ENCODE results near the gene CCDC43. TPM values are rescaled to one million over a fixed set of nuclear protein-coding genes. Genes with fewer than 3 reads are reported as not detected.

The CCDC43 gene
- total and polyA plus RNA-seq, 2 donors (not counting 3 experiments of a cell fraction or from before 2014, with no cell fraction given): 5.9 to 31.7 TPM

DNA sequence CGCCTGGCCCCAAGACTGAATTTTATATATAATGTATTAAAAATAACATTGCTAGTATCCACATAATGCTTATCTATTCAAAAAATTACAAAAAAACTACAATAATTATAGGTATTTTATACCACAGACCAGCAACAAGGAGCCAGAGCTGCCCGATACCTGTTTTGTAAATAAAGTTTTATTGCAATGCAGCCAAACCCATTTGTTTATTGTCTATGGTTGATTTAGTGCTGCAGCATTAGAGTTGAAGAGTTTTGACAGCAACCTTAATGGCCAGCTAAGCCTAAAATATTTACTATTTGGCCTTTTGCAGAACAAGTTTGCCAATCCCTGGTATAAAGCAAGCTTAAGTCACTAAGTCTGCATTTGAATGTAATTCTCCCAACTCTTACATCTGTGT lies 27.7 kb downstream of the CCDC43 start:
- no peaks in the 10 kb centered on the region for H4K20me1 ChIP-seq (replicated peaks; ENCODE audit: control insufficient read depth, extremely low read depth, insufficient read depth, low read length)
- dilution Hi-C loops (cut with MboI; ENCODE audit: extremely low pct_ligation_motif_present, low sequenced_read_pairs): no loop called here
- H3K4me1 ChIP-seq (ENCODE audit: control insufficient read depth, extremely low read depth, insufficient read depth, low read length): no peaks in the 10 kb centered on the region
- H3K9me3 ChIP-seq (replicated peaks; ENCODE audit: control insufficient read depth, insufficient read depth, low read length): no peaks in the 10 kb centered on the region
- H2AFZ ChIP-seq (ENCODE audit: low read depth, low read length): no peak overlapping the region
- BruUV-seq (replicated peaks): no TSS peak
- H3K79me2 ChIP-seq (ENCODE audit: control insufficient read depth, insufficient read depth, low read length): no peaks in the 10 kb centered on the region
- no peak overlapping the region for H3K4me3 ChIP-seq (replicated peaks in 1 of 3; ENCODE audit: insufficient read depth in 1 of 3, low read depth in 1 of 3, low read length in 3 of 3)
- H3K27me3 ChIP-seq (ENCODE audit: control insufficient read depth in 2 of 2, insufficient read depth in 2 of 2, low read length in 2 of 2): peaks cover 6 to 9% of the 10 kb centered on the region in 2 experiments
- CTCF ChIA-PET: interaction anchor here (2.7 kb wide), 1 partner anchor 10 kb away, joined by 7 read pairs; no protein-coding TSS in a partner anchor
- no peaks in the 10 kb centered on the region for H3K36me3 ChIP-seq (ENCODE audit: control insufficient read depth in 2 of 2, extremely low read depth in 1 of 2, insufficient read depth in 2 of 2, low read length in 2 of 2)
- TF ChIP-seq, protein P1, sequence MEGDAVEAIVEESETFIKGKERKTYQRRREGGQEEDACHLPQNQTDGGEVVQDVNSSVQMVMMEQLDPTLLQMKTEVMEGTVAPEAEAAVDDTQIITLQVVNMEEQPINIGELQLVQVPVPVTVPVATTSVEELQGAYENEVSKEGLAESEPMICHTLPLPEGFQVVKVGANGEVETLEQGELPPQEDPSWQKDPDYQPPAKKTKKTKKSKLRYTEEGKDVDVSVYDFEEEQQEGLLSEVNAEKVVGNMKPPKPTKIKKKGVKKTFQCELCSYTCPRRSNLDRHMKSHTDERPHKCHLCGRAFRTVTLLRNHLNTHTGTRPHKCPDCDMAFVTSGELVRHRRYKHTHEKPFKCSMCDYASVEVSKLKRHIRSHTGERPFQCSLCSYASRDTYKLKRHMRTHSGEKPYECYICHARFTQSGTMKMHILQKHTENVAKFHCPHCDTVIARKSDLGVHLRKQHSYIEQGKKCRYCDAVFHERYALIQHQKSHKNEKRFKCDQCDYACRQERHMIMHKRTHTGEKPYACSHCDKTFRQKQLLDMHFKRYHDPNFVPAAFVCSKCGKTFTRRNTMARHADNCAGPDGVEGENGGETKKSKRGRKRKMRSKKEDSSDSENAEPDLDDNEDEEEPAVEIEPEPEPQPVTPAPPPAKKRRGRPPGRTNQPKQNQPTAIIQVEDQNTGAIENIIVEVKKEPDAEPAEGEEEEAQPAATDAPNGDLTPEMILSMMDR (IDR thresholded peaks at IDR 0.05; ENCODE audit: extremely low read depth in 1 of 2, insufficient read depth in 1 of 2, low read depth in 1 of 2, low read length in 2 of 2): no peak
- TF ChIP-seq FOS (IDR thresholded peaks at IDR 0.05; ENCODE audit: borderline replicate concordance, insufficient read depth, low read length): no peak
- TF ChIP-seq EZH2 (IDR thresholded peaks at IDR 0.05; ENCODE audit: borderline replicate concordance, low read depth, low read length, severe bottlenecking): no peak
- TF ChIP-seq JUN (IDR thresholded peaks at IDR 0.05; ENCODE audit: borderline replicate concordance, insufficient read depth, insufficient read length, low read depth): no peak
- TF ChIP-seq GATA2 (IDR thresholded peaks at IDR 0.05; ENCODE audit: insufficient read depth, insufficient read length, low read depth, low read length): no peak
- no peak for TF ChIP-seq POLR2A (IDR thresholded peaks at IDR 0.05; ENCODE audit: low read depth, low read length)
- no peak for TF ChIP-seq MYC (IDR thresholded peaks at IDR 0.05; ENCODE audit: low read depth, low read length)
- TF ChIP-seq, protein P2, sequence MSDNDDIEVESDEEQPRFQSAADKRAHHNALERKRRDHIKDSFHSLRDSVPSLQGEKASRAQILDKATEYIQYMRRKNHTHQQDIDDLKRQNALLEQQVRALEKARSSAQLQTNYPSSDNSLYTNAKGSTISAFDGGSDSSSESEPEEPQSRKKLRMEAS (IDR thresholded peaks at IDR 0.05; ENCODE audit: insufficient read depth, insufficient read length): no peak
- no peak for TF ChIP-seq POLR2AphosphoS5 (IDR thresholded peaks at IDR 0.05; ENCODE audit: insufficient read depth, low read depth, low read length)
- DNase-seq (ENCODE audit: low read depth, low spot score): no peak
- no peak overlapping the region for H3K4me2 ChIP-seq (ENCODE audit: insufficient read depth, low read length)
- H3K9ac ChIP-seq (replicated peaks; ENCODE audit: extremely low read depth, insufficient read depth, low read length): no peak overlapping the region
- no peak for FAIRE-seq
- POLR2A ChIA-PET: no interaction called here
- H3K27ac ChIP-seq (ENCODE audit: insufficient read depth, low read depth, low read length): no peak overlapping the region
- intact Hi-C loops (cut with micrococcal nuclease): no loop called here
- H3K9me1 ChIP-seq (replicated peaks; ENCODE audit: control insufficient read depth, extremely low read depth, insufficient read depth, low read length): no peaks in the 10 kb centered on the region

Data from endothelial cell of umbilical vein (primary cell).